ENCODE data around the gene EMILIN1. TPM values are rescaled to one million over a fixed set of nuclear protein-coding genes. Genes with fewer than 3 reads are reported as not detected.

EMILIN1 gene
- total and polyA plus RNA-seq, 2 donors (not counting 1 experiment from before 2014, with no cell fraction given): 0.24 to 0.52 TPM

DNA sequence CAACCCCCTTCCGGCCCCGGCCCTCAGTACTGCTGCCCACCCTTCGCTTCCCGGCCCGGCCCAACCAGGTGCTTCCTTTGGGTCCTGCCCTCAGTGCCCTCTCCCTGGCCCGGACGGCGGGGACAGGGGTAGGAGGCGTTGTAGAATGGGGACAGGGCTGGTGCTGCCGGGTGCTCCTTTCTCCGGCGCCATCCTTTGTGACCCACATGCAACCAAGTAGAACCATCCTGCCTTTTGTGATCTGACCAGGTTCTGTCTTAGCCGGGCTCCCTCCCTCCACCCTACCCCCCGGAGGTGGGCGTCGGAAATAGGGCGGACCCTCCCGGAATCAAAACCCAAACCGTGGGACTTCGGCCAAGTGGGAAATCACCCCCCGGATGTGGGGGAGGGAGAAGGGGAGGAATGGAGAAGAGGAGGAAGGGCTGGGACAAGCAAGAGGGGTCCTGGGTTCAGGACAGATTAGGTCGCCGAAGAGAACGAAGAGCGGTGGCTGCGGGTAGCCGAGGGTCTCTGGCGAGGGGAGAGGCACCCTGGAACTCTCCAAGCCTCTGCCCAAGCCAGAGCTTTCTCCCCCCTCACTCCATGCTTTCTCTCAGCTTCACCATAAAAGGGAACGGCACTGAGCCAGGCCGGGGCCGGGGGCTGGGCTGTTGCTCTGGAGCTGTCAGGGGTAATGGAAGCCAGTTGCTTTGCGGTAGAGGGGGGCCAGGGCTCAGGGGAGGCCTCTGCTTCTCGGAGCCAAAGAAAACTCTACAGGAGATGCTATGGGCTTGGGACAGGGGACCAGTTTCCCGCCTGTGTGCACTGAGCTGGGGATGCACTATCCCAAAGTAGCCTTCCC, 6.2 kb upstream of the EMILIN1 start:
- H3K4me2 ChIP-seq (replicated peaks; ENCODE audit: low read depth, low read length, poor library complexity, severe bottlenecking): peak overlapping the region; percentile 90
- 15% methylated on average over 14 of the region's 34 CpGs for WGBS (ENCODE audit: insufficient coverage)
- no peaks in the 10 kb centered on the region for H3K9me3 ChIP-seq (ENCODE audit: control extremely low read depth in 1 of 3, control insufficient read depth in 2 of 3, insufficient read depth in 1 of 3, low read length in 2 of 3)
- no peak for ATAC-seq (ENCODE audit: low read depth)
- H3K4me3 Mint-ChIP-seq: peak overlapping the region; percentile 84
- peaks cover 35 to 43% of the 10 kb centered on the region in 2 donors for H3K4me1 ChIP-seq (ENCODE audit: control insufficient read depth in 2 of 2, insufficient read depth in 2 of 2, low read length in 2 of 2)
- peak overlapping the region; percentile 83 for H3K9ac ChIP-seq (ENCODE audit: low read length)
- peaks cover 6 to 29% of the 10 kb centered on the region in 2 experiments for H3K36me3 ChIP-seq (replicated peaks in 1 of 2; ENCODE audit: control extremely low read depth in 1 of 2, control insufficient read depth in 1 of 2, extremely low read depth in 1 of 2, insufficient read depth in 2 of 2, low read length in 1 of 2)
- H3K27me3 Mint-ChIP-seq: no peaks in the 10 kb centered on the region
- no peaks in the 10 kb centered on the region for H3K9me3 Mint-ChIP-seq (ENCODE audit: insufficient read depth)
- H3K27me3 ChIP-seq (replicated peaks in 1 of 4; ENCODE audit: control extremely low read depth in 1 of 4, control insufficient read depth in 3 of 4, insufficient read depth in 4 of 4, low read length in 3 of 4): no peaks in the 10 kb centered on the region
- no peak for DNase-seq
- no peak for TF ChIP-seq CTCF (IDR thresholded peaks at IDR 0.05)
- no peak for TF ChIP-seq EZH2 (IDR thresholded peaks at IDR 0.05; ENCODE audit: borderline replicate concordance, insufficient read depth, low read depth, low read length, poor library complexity, severe bottlenecking)
- peaks cover 17% of the 10 kb centered on the region for H4K20me1 ChIP-seq (ENCODE audit: control insufficient read depth, insufficient read depth, low read length, poor library complexity, severe bottlenecking)
- CTCF ChIA-PET: interaction anchor here (0.6 to 3.3 kb wide), 11 partner anchors 9 to 231 kb away, joined by 3 to 30 read pairs (median 7); partner anchors contain the start of genes AGBL5, KHK and TMEM214
- peak overlapping the region; percentile 82 for H2AFZ ChIP-seq (ENCODE audit: insufficient read depth, low read depth, low read length, poor library complexity, severe bottlenecking)
- peak overlapping the region; percentile 67 for H3K27ac Mint-ChIP-seq
- intact Hi-C loops (cut with micrococcal nuclease): loop anchor here (1.0 to 2.0 kb wide), 7 partner anchors 9 to 299 kb away; partner anchors contain the start of genes AGBL5, EIF2B4, KHK and PREB
- peaks cover 66% of the 10 kb centered on the region for H3K4me1 Mint-ChIP-seq
- POLR2A ChIA-PET: interaction anchor here (0.5 to 3.4 kb wide), 8 partner anchors 8 to 299 kb away, joined by 3 to 48 read pairs (median 4); partner anchors contain the start of genes AGBL5, ATRAID, KHK and PREB
- H3K4me3 ChIP-seq (ENCODE audit: control extremely low read depth in 1 of 5, extremely low read depth in 1 of 5, insufficient read depth in 1 of 5, low read depth in 2 of 5, low read length in 4 of 5): peak overlapping the region; percentile 42 to 91 (median 88)
- peaks cover 33% of the 10 kb centered on the region for H3K79me2 ChIP-seq (ENCODE audit: control insufficient read depth, insufficient read depth, low read length)
- peak overlapping the region in 1 of 2 donors; percentile 36 for H3K27ac ChIP-seq (ENCODE audit: low read length in 2 of 2)
